H9 (cell line): ENCODE data around the gene RHBDL1. TPM values are rescaled to one million over a fixed set of nuclear protein-coding genes. Genes with fewer than 3 reads are reported as not detected.

Source experiments
- DNase-seq: peaks from one replicate; pipeline ENCODE4 v3.0.0-alpha.2; 2017
- H2AFZ ChIP-seq: one replicate; pipeline ENCODE4 v1.6.1; 2013; ENCODE audit warnings: mild to moderate bottlenecking, low read length, control low read depth, moderate library complexity
- H2AK5ac ChIP-seq: 2 replicates; pipeline ENCODE4 v1.6.1; 2013; ENCODE audit warnings: low read length, control low read depth, mixed read lengths; ENCODE audit not compliant: insufficient read length
- H2BK120ac ChIP-seq: one replicate; pipeline ENCODE4 v1.6.1; 2013; ENCODE audit warnings: low read depth, mild to moderate bottlenecking, low read length, control low read depth, inconsistent platforms; ENCODE audit not compliant: poor library complexity, severe bottlenecking
- H2BK12ac ChIP-seq: 2 replicates; pipeline ENCODE4 v1.6.1; 2013; ENCODE audit warnings: low read length, control low read depth, mixed read lengths, low read depth; ENCODE audit not compliant: insufficient read length
- H2BK15ac ChIP-seq: 2 replicates; pipeline ENCODE4 v1.6.1; 2013; ENCODE audit warnings: low read depth, low read length, control low read depth
- H2BK20ac ChIP-seq: one replicate; pipeline ENCODE4 v1.6.1; 2013; ENCODE audit warnings: low read depth, mild to moderate bottlenecking, low read length, control low read depth, inconsistent platforms; ENCODE audit not compliant: poor library complexity, severe bottlenecking
- H2BK5ac ChIP-seq: 2 replicates; pipeline ENCODE4 v1.6.1; 2013; ENCODE audit warnings: low read length, control low read depth, mixed read lengths; ENCODE audit not compliant: insufficient read length
- H3K14ac ChIP-seq: 2 replicates; pipeline ENCODE4 v1.6.1; 2013; ENCODE audit warnings: low read length, control low read depth; ENCODE audit not compliant: insufficient read depth
- H3K18ac ChIP-seq: 2 replicates; pipeline ENCODE4 v1.6.1; 2013; ENCODE audit warnings: low read depth, mild to moderate bottlenecking, mixed read lengths, low read length, control low read depth; ENCODE audit not compliant: insufficient read length
- H3K23ac ChIP-seq: 2 replicates; pipeline ENCODE4 v1.6.1; 2013; ENCODE audit warnings: low read length, control low read depth, mixed read lengths, low read depth; ENCODE audit not compliant: insufficient read length
- H3K23me2 ChIP-seq: 2 replicates; pipeline ENCODE4 v1.6.1; 2013; ENCODE audit warnings: low read depth, mild to moderate bottlenecking, mixed read lengths, low read length, control low read depth; ENCODE audit not compliant: insufficient read length, poor library complexity, severe bottlenecking
- H3K27ac ChIP-seq: 2 replicates; pipeline ENCODE4 v1.5.1; 2013; ENCODE audit warnings: low read length, control low read depth, mixed read lengths, low read depth; ENCODE audit not compliant: insufficient read length
- H3K27me3 ChIP-seq: 2 replicates; pipeline ENCODE4 v1.6.1; 2013; ENCODE audit warnings: low read length, control low read depth, inconsistent platforms; ENCODE audit not compliant: insufficient read depth
- H3K4ac ChIP-seq: 2 replicates; pipeline ENCODE4 v1.6.1; 2013; ENCODE audit warnings: low read depth, mild to moderate bottlenecking, control low read depth, inconsistent platforms, low read length, moderate library complexity
- H3K4me1 ChIP-seq: 2 replicates; pipeline ENCODE4 v1.6.1; 2013; ENCODE audit warnings: low read length, control low read depth, inconsistent platforms; ENCODE audit not compliant: insufficient read depth
- H3K4me2 ChIP-seq: 2 replicates; pipeline ENCODE4 v1.6.1; 2013; ENCODE audit warnings: low read length, control low read depth, mixed read lengths; ENCODE audit not compliant: insufficient read length, insufficient read depth
- H3K56ac ChIP-seq: 2 replicates; pipeline ENCODE4 v1.6.1; 2013; ENCODE audit warnings: low read depth, mild to moderate bottlenecking, mixed read lengths, low read length, control low read depth; ENCODE audit not compliant: insufficient read length
- H3K79me1 ChIP-seq: 2 replicates; pipeline ENCODE4 v1.6.1; 2013; ENCODE audit warnings: low read depth, mild to moderate bottlenecking, moderate library complexity, low read length, control low read depth, inconsistent platforms; ENCODE audit not compliant: insufficient read depth, poor library complexity, severe bottlenecking
- H3K79me2 ChIP-seq: 2 replicates; pipeline ENCODE4 v1.6.1; 2013; ENCODE audit warnings: low read length, control low read depth, inconsistent platforms; ENCODE audit not compliant: insufficient read depth
- H3K9ac ChIP-seq: 2 replicates; pipeline ENCODE4 v1.6.1; 2013; ENCODE audit warnings: low read length, control low read depth, mixed read lengths; ENCODE audit not compliant: insufficient read length; ENCODE audit errors: extremely low read depth
- H3K9me3 ChIP-seq: one replicate; pipeline ENCODE4 v1.6.1; 2013; ENCODE audit warnings: low read depth, low read length, inconsistent platforms; ENCODE audit not compliant: control insufficient read depth
- H3T11ph ChIP-seq: one replicate; pipeline ENCODE4 v1.6.1; 2013; ENCODE audit warnings: mild to moderate bottlenecking, low read length, control low read depth, inconsistent platforms
- H4K20me1 ChIP-seq: one replicate; pipeline ENCODE4 v1.6.1; 2013; ENCODE audit not compliant: control insufficient read depth, insufficient read length, insufficient read depth
- H4K5ac ChIP-seq: 2 replicates; pipeline ENCODE4 v1.6.1; 2013; ENCODE audit warnings: low read depth, mild to moderate bottlenecking, mixed read lengths, low read length, control low read depth; ENCODE audit not compliant: insufficient read length
- H4K8ac ChIP-seq: replicated peaks from 2 replicates; pipeline ENCODE4 v1.6.1; 2013; ENCODE audit warnings: low read length, control low read depth, mixed read lengths, low read depth; ENCODE audit not compliant: insufficient read length
- H4K91ac ChIP-seq: 2 replicates; pipeline ENCODE4 v1.6.1; 2013; ENCODE audit warnings: low read depth, mild to moderate bottlenecking, moderate library complexity, mixed read lengths, low read length, control low read depth; ENCODE audit not compliant: insufficient read length
- H3K27ac Mint-ChIP-seq, 3 experiments: 2 replicates in 2 of 3; 3 replicates in 1 of 3; pipeline ENCODE4 v1.8.0; 2020 to 2021; ENCODE audit warnings: mixed read lengths in 3 of 3, mild to moderate bottlenecking in 1 of 3, moderate library complexity in 1 of 3
- H3K27me3 Mint-ChIP-seq: 2 replicates; pipeline ENCODE4 v1.8.0; 2021; ENCODE audit warnings: low read depth, mild to moderate bottlenecking, moderate library complexity, mixed read lengths
- H3K36me3 Mint-ChIP-seq, 3 experiments: 2 replicates in 2 of 3; 3 replicates in 1 of 3; pipeline ENCODE4 v1.8.0; 2020 to 2021; ENCODE audit warnings: low read depth in 3 of 3, mixed read lengths in 3 of 3; ENCODE audit not compliant: insufficient read depth in 1 of 3
- H3K4me1 Mint-ChIP-seq, 2 experiments: 2 replicates each; pipeline ENCODE4 v1.8.0; 2020; ENCODE audit warnings: mixed read lengths in 2 of 2
- H3K4me3 Mint-ChIP-seq, 2 experiments: 2 replicates in 1 of 2; 3 replicates in 1 of 2; pipeline ENCODE4 v1.8.0; 2020 to 2021; ENCODE audit warnings: mild to moderate bottlenecking in 2 of 2, mixed read lengths in 2 of 2, moderate library complexity in 1 of 2
- H3K9me3 Mint-ChIP-seq, 2 experiments: 2 replicates in 1 of 2; 3 replicates in 1 of 2; pipeline ENCODE4 v1.8.0; 2020; ENCODE audit warnings: mild to moderate bottlenecking in 2 of 2, mixed read lengths in 2 of 2, moderate library complexity in 1 of 2
- CTCF ChIP-seq: fragments of 200-600 bp; sonication (generic); conservative IDR thresholded peaks from 3 replicates; pipeline ENCODE4 v1.8.0; 2021; ENCODE audit warnings: antibody characterized with exemption, mild to moderate bottlenecking
- WGBS: extraction: QIAGEN DNeasy Blood & Tissue Kit; methylation state at CpG from one replicate; pipeline ENCODE4 v1.1.7; 2013; ENCODE audit warnings: missing lambda C conversion rate, low lambda C conversion rate, mixed read lengths; ENCODE audit not compliant: insufficient read length; ENCODE audit errors: extremely low coverage; 5-methylcytosine and 5-hydroxymethylcytosine counted together
- total RNA-seq: library from RNA; stranded (reverse); gene quantifications from 2 replicates; pipeline ENCODE4 v1.2.1, GENCODE V29; 2021

The RHBDL1 gene
- total RNA-seq, 1 experiment from 2014 or later, result 7.6 TPM

GRCh38 chr16:672371-672770 lies 3.1 kb upstream of the RHBDL1 start:
- no peak overlapping the region for H3K4ac ChIP-seq
- H2BK5ac ChIP-seq, result no peak overlapping the region
- DNase-seq, result no peak
- no CpG with 5 or more reads among the region's 19 CpGs for WGBS
- no peak overlapping the region for H3K14ac ChIP-seq
- no peak overlapping the region for H2BK120ac ChIP-seq
- no peak overlapping the region for H4K5ac ChIP-seq
- no peak overlapping the region for H2BK12ac ChIP-seq
- H3K9me3 ChIP-seq, result no peaks in the 10 kb centered on the region
- H3K23ac ChIP-seq, result no peak overlapping the region
- H3K4me1 ChIP-seq, result no peaks in the 10 kb centered on the region
- H3K9ac ChIP-seq, result no peak overlapping the region
- no peak overlapping the region for H4K91ac ChIP-seq
- Mint-ChIP-seq H3K27ac (no peak overlapping the region), H3K27me3 (peaks cover 3% of the 10 kb centered on the region; the same call in 1 of the 2 replicates), H3K4me3 (no peak overlapping the region), H3K9me3 (no peaks in the 10 kb centered on the region), H3K4me1 (peaks cover 13 to 16% of the 10 kb centered on the region in 2 experiments), H3K36me3 (peaks cover 11 to 27% (median 27%) of the 10 kb centered on the region in 3 experiments; a peak in 6 of 7 replicates)
- H3K56ac ChIP-seq, result no peak overlapping the region
- H2BK15ac ChIP-seq, result no peak overlapping the region
- no peak overlapping the region for H3K18ac ChIP-seq
- H3K23me2 ChIP-seq, result peaks cover 6% of the 10 kb centered on the region
- H4K8ac ChIP-seq, result no peak overlapping the region
- H4K20me1 ChIP-seq, result no peaks in the 10 kb centered on the region
- H2AK5ac ChIP-seq, result no peak overlapping the region
- no peak for TF ChIP-seq CTCF
- H2AFZ ChIP-seq, result no peak overlapping the region
- no peak overlapping the region for H2BK20ac ChIP-seq
- no peak overlapping the region for H3K4me2 ChIP-seq
- no peak overlapping the region for H3K27ac ChIP-seq
- no peaks in the 10 kb centered on the region for H3K27me3 ChIP-seq
- no peaks in the 10 kb centered on the region for H3K79me1 ChIP-seq
- no peak overlapping the region for H3T11ph ChIP-seq
- H3K79me2 ChIP-seq, result no peaks in the 10 kb centered on the region; the same call in 1 of the 2 replicates
